GM23338 (cell line): Measurements from ENCODE around the gene BICDL1. TPM values are rescaled to one million over a fixed set of nuclear protein-coding genes. Genes with fewer than 3 reads are reported as not detected.

Source experiments
- ATAC-seq: fragments of 200-7000 bp; cut with Tn5 transposase; 3 replicates; pipeline ENCODE4 v1.9.1; 2020
- DNase-seq: peaks from one replicate; pipeline ENCODE4 v3.0.0-alpha.2; 2015; ENCODE audit warnings: low spot score
- H2AFZ ChIP-seq: fragments of 200-600 bp; sonication (generic); 2 replicates; pipeline ENCODE4 v1.8.0; 2016; ENCODE audit warnings: antibody characterized with exemption, mild to moderate bottlenecking, moderate library complexity
- H3F3A ChIP-seq: fragments of 200-600 bp; sonication (generic); replicated peaks from 2 replicates; pipeline ENCODE4 v1.8.0; 2017; ENCODE audit warnings: antibody characterized with exemption, mixed run types, low read depth
- H3K27ac ChIP-seq: fragments of 200-600 bp; sonication (generic); 2 replicates; pipeline ENCODE4 v1.6.1; 2016; ENCODE audit warnings: low read depth
- H3K27me3 ChIP-seq: fragments of 200-600 bp; sonication (generic); 2 replicates; pipeline ENCODE4 v1.8.0; 2016; ENCODE audit warnings: mild to moderate bottlenecking, mixed run types, moderate library complexity; ENCODE audit not compliant: insufficient read depth
- H3K36me3 ChIP-seq: fragments of 200-600 bp; sonication (generic); 2 replicates; pipeline ENCODE4 v1.8.0; 2016; ENCODE audit warnings: mild to moderate bottlenecking; ENCODE audit not compliant: insufficient read depth
- H3K4me1 ChIP-seq: fragments of 200-600 bp; sonication (generic); 2 replicates; pipeline ENCODE4 v1.8.0; 2016; ENCODE audit warnings: mild to moderate bottlenecking, moderate library complexity; ENCODE audit not compliant: insufficient read depth
- H3K4me2 ChIP-seq: fragments of 200-600 bp; sonication (generic); 2 replicates; pipeline ENCODE4 v1.7.1; 2017; ENCODE audit warnings: mixed run types
- H3K4me3 ChIP-seq: fragments of 200-600 bp; sonication (generic); 2 replicates; pipeline ENCODE4 v1.6.1; 2016; ENCODE audit warnings: mixed run types
- H3K79me2 ChIP-seq: fragments of 200-600 bp; sonication (generic); replicated peaks from 2 replicates; pipeline ENCODE4 v1.8.0; 2017; ENCODE audit warnings: mild to moderate bottlenecking; ENCODE audit not compliant: insufficient read depth
- H3K9me2 ChIP-seq: fragments of 200-600 bp; sonication (generic); 2 replicates; pipeline ENCODE4 v1.8.0; 2017; ENCODE audit not compliant: insufficient read depth
- H4K20me1 ChIP-seq: fragments of 200-600 bp; sonication (generic); replicated peaks from 2 replicates; pipeline ENCODE4 v1.8.0; 2017; ENCODE audit warnings: mild to moderate bottlenecking; ENCODE audit not compliant: insufficient read depth
- H3K27ac Mint-ChIP-seq: 2 replicates; pipeline ENCODE4 v1.8.0; 2020; ENCODE audit warnings: inconsistent platforms, mild to moderate bottlenecking, moderate library complexity, mixed read lengths
- H3K27me3 Mint-ChIP-seq: 3 replicates; pipeline ENCODE4 v1.8.0; 2022; ENCODE audit warnings: low read depth, mild to moderate bottlenecking, moderate library complexity, mixed read lengths, inconsistent platforms; ENCODE audit not compliant: insufficient read depth, poor library complexity
- H3K36me3 Mint-ChIP-seq: 3 replicates; pipeline ENCODE4 v1.8.0; 2021; ENCODE audit warnings: low read depth, mild to moderate bottlenecking, inconsistent platforms, moderate library complexity, mixed read lengths
- H3K4me1 Mint-ChIP-seq: 3 replicates; pipeline ENCODE4 v1.8.0; 2020; ENCODE audit warnings: mild to moderate bottlenecking, inconsistent platforms, mixed read lengths
- H3K4me3 Mint-ChIP-seq: 3 replicates; pipeline ENCODE4 v1.8.0; 2021; ENCODE audit warnings: moderate library complexity, mild to moderate bottlenecking, inconsistent platforms, mixed read lengths
- H3K9me3 Mint-ChIP-seq: 3 replicates; pipeline ENCODE4 v1.8.0; 2020; ENCODE audit warnings: moderate library complexity, mild to moderate bottlenecking, inconsistent platforms, mixed read lengths
- CREB1 ChIP-seq: fragments of 250-450 bp; sonication (Bioruptor Pico); IDR thresholded peaks from 2 replicates; pipeline ENCODE4 v1.5.0; 2020; ENCODE audit warnings: low read depth, mild to moderate bottlenecking, moderate library complexity
- EZH2 ChIP-seq: fragments of 200-600 bp; sonication (generic); IDR thresholded peaks from one replicate; pipeline ENCODE4 v1.8.0; 2017; ENCODE audit warnings: antibody characterized with exemption, mild to moderate bottlenecking, low read depth; ENCODE audit not compliant: unreplicated experiment
- EZH2phosphoT487 ChIP-seq: fragments of 200-600 bp; sonication (generic); IDR thresholded peaks from one replicate; pipeline ENCODE4 v1.8.1; 2018; ENCODE audit warnings: antibody characterized with exemption; ENCODE audit not compliant: unreplicated experiment
- JUNB ChIP-seq: IDR thresholded peaks from one replicate; pipeline ENCODE4 v1.6.1; 2016; ENCODE audit warnings: antibody characterized with exemption; ENCODE audit not compliant: unreplicated experiment
- NANOG ChIP-seq: IDR thresholded peaks from 2 replicates; pipeline ENCODE4 v1.6.1; 2016; ENCODE audit warnings: antibody characterized with exemption, borderline replicate concordance
- POLR2AphosphoS5 ChIP-seq: IDR thresholded peaks from 2 replicates; pipeline ENCODE4 v1.6.1; 2016; ENCODE audit warnings: antibody characterized with exemption, low read depth
- STAT1 ChIP-seq: IDR thresholded peaks from one replicate; pipeline ENCODE4 v1.6.1; 2016; ENCODE audit warnings: antibody characterized with exemption; ENCODE audit not compliant: unreplicated experiment
- ZNF114 ChIP-seq: fragments of 250-450 bp; sonication (Bioruptor Pico); IDR thresholded peaks from 2 replicates; pipeline ENCODE4 v1.5.0; 2020; ENCODE audit warnings: mild to moderate bottlenecking, moderate library complexity
- ZNF331 ChIP-seq: fragments of 250-450 bp; sonication (Bioruptor Pico); IDR thresholded peaks from 2 replicates; pipeline ENCODE4 v1.5.0; 2020; ENCODE audit warnings: low read depth, mild to moderate bottlenecking, moderate library complexity
- polyA plus RNA-seq: library from polyadenylated mRNA; unstranded; fragments of >200 nt; fragmentation: Nextera tagmentation; extraction: Ambion mirVana; gene quantifications from 2 replicates; pipeline ENCODE4 v1.2.1, GENCODE V29; 2016
- total RNA-seq: library from RNA; depleted of rRNA; stranded (reverse); fragments of >200 nt; shearing (Covaris generic); gene quantifications from 2 replicates; pipeline ENCODE4 v1.2.3, GENCODE V29; 2014
- TF ChIP-seq, protein P1 (sequence below): IDR thresholded peaks from 2 replicates; pipeline ENCODE4 v1.6.1; 2016; ENCODE audit warnings: antibody characterized with exemption
- TF ChIP-seq, protein P2 (sequence below): IDR thresholded peaks from one replicate; pipeline ENCODE4 v1.6.1; 2018; ENCODE audit warnings: antibody characterized with exemption; ENCODE audit not compliant: unreplicated experiment
- TF ChIP-seq, protein P3 (sequence below), 2 experiments: fragments of 200-600 bp in 1 of 2; sonication (generic) in 1 of 2; conservative IDR thresholded peaks; 2 replicates each; pipeline versions ENCODE4 v1.5.1 to v1.6.1; 2016 to 2017; ENCODE audit warnings: antibody characterized with exemption in 2 of 2, low read depth in 2 of 2, mild to moderate bottlenecking in 2 of 2, moderate library complexity in 1 of 2
- TF ChIP-seq, protein P4 (sequence below): fragments of 250-450 bp; sonication (Bioruptor Pico); IDR thresholded peaks from 2 replicates; pipeline ENCODE4 v1.5.0; 2020; ENCODE audit warnings: mild to moderate bottlenecking, moderate library complexity

BICDL1 gene
- total and polyA plus RNA-seq, 2 experiments from 2014 or later, result 14.0 to 25.7 TPM

DNA sequence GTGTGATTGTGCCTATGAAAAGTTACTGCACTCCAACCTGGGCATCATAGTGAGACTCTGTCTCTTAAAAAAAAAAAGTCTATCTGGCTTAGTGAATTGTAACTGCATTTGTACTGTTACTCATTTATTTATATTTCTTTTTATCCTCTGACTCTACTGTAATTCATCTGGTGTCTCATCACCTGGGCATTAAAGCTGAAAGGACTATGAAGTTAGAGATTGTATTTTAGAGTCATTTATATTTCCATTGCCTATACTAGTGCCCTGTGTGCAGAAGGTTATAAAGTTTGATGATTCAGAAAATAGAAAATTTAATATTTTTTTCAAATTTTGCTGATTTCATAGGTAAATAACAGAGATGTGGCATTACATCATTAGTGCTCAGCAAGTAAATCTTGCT, 30.2 kb downstream of the BICDL1 start:
- DNase-seq (no peak), ATAC-seq (no peak)
- Histone ChIP-seq H3K79me2 (no peaks in the 10 kb centered on the region), H3K4me3 (no peak overlapping the region), H3K4me1 (no peaks in the 10 kb centered on the region), H3F3A (no peaks in the 10 kb centered on the region), H2AFZ (no peak overlapping the region), H3K9me2 (no peaks in the 10 kb centered on the region), H3K36me3 (no peaks in the 10 kb centered on the region), H4K20me1 (0 out of 2 replicates have a peak, but pooled peaks cover 4% of the 10 kb centered on the region), H3K27ac (no peak overlapping the region), H3K27me3 (no peaks in the 10 kb centered on the region), H3K4me2 (no peak overlapping the region)
- no peak for TF ChIP-seq POLR2AphosphoS5
- TF ChIP-seq, protein P1, sequence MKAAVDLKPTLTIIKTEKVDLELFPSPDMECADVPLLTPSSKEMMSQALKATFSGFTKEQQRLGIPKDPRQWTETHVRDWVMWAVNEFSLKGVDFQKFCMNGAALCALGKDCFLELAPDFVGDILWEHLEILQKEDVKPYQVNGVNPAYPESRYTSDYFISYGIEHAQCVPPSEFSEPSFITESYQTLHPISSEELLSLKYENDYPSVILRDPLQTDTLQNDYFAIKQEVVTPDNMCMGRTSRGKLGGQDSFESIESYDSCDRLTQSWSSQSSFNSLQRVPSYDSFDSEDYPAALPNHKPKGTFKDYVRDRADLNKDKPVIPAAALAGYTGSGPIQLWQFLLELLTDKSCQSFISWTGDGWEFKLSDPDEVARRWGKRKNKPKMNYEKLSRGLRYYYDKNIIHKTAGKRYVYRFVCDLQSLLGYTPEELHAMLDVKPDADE, result no peak
- TF ChIP-seq EZH2phosphoT487, result no peak
- TF ChIP-seq, protein P2, sequence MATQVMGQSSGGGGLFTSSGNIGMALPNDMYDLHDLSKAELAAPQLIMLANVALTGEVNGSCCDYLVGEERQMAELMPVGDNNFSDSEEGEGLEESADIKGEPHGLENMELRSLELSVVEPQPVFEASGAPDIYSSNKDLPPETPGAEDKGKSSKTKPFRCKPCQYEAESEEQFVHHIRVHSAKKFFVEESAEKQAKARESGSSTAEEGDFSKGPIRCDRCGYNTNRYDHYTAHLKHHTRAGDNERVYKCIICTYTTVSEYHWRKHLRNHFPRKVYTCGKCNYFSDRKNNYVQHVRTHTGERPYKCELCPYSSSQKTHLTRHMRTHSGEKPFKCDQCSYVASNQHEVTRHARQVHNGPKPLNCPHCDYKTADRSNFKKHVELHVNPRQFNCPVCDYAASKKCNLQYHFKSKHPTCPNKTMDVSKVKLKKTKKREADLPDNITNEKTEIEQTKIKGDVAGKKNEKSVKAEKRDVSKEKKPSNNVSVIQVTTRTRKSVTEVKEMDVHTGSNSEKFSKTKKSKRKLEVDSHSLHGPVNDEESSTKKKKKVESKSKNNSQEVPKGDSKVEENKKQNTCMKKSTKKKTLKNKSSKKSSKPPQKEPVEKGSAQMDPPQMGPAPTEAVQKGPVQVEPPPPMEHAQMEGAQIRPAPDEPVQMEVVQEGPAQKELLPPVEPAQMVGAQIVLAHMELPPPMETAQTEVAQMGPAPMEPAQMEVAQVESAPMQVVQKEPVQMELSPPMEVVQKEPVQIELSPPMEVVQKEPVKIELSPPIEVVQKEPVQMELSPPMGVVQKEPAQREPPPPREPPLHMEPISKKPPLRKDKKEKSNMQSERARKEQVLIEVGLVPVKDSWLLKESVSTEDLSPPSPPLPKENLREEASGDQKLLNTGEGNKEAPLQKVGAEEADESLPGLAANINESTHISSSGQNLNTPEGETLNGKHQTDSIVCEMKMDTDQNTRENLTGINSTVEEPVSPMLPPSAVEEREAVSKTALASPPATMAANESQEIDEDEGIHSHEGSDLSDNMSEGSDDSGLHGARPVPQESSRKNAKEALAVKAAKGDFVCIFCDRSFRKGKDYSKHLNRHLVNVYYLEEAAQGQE, result no peak
- TF ChIP-seq STAT1, result no peak
- no peak for TF ChIP-seq EZH2
- TF ChIP-seq, protein P3, sequence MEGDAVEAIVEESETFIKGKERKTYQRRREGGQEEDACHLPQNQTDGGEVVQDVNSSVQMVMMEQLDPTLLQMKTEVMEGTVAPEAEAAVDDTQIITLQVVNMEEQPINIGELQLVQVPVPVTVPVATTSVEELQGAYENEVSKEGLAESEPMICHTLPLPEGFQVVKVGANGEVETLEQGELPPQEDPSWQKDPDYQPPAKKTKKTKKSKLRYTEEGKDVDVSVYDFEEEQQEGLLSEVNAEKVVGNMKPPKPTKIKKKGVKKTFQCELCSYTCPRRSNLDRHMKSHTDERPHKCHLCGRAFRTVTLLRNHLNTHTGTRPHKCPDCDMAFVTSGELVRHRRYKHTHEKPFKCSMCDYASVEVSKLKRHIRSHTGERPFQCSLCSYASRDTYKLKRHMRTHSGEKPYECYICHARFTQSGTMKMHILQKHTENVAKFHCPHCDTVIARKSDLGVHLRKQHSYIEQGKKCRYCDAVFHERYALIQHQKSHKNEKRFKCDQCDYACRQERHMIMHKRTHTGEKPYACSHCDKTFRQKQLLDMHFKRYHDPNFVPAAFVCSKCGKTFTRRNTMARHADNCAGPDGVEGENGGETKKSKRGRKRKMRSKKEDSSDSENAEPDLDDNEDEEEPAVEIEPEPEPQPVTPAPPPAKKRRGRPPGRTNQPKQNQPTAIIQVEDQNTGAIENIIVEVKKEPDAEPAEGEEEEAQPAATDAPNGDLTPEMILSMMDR (conservative IDR thresholded peaks at IDR 0.05; ENCODE audit: low read depth in 2 of 2), result no peak
- TF ChIP-seq NANOG, result no peak
- no peak for TF ChIP-seq CREB1 (CRISPR knock-in tag)
- no peak for TF ChIP-seq ZNF114
- TF ChIP-seq JUNB, result no peak
- no peak for TF ChIP-seq ZNF331 (CRISPR knock-in tag)
- TF ChIP-seq, protein P4, sequence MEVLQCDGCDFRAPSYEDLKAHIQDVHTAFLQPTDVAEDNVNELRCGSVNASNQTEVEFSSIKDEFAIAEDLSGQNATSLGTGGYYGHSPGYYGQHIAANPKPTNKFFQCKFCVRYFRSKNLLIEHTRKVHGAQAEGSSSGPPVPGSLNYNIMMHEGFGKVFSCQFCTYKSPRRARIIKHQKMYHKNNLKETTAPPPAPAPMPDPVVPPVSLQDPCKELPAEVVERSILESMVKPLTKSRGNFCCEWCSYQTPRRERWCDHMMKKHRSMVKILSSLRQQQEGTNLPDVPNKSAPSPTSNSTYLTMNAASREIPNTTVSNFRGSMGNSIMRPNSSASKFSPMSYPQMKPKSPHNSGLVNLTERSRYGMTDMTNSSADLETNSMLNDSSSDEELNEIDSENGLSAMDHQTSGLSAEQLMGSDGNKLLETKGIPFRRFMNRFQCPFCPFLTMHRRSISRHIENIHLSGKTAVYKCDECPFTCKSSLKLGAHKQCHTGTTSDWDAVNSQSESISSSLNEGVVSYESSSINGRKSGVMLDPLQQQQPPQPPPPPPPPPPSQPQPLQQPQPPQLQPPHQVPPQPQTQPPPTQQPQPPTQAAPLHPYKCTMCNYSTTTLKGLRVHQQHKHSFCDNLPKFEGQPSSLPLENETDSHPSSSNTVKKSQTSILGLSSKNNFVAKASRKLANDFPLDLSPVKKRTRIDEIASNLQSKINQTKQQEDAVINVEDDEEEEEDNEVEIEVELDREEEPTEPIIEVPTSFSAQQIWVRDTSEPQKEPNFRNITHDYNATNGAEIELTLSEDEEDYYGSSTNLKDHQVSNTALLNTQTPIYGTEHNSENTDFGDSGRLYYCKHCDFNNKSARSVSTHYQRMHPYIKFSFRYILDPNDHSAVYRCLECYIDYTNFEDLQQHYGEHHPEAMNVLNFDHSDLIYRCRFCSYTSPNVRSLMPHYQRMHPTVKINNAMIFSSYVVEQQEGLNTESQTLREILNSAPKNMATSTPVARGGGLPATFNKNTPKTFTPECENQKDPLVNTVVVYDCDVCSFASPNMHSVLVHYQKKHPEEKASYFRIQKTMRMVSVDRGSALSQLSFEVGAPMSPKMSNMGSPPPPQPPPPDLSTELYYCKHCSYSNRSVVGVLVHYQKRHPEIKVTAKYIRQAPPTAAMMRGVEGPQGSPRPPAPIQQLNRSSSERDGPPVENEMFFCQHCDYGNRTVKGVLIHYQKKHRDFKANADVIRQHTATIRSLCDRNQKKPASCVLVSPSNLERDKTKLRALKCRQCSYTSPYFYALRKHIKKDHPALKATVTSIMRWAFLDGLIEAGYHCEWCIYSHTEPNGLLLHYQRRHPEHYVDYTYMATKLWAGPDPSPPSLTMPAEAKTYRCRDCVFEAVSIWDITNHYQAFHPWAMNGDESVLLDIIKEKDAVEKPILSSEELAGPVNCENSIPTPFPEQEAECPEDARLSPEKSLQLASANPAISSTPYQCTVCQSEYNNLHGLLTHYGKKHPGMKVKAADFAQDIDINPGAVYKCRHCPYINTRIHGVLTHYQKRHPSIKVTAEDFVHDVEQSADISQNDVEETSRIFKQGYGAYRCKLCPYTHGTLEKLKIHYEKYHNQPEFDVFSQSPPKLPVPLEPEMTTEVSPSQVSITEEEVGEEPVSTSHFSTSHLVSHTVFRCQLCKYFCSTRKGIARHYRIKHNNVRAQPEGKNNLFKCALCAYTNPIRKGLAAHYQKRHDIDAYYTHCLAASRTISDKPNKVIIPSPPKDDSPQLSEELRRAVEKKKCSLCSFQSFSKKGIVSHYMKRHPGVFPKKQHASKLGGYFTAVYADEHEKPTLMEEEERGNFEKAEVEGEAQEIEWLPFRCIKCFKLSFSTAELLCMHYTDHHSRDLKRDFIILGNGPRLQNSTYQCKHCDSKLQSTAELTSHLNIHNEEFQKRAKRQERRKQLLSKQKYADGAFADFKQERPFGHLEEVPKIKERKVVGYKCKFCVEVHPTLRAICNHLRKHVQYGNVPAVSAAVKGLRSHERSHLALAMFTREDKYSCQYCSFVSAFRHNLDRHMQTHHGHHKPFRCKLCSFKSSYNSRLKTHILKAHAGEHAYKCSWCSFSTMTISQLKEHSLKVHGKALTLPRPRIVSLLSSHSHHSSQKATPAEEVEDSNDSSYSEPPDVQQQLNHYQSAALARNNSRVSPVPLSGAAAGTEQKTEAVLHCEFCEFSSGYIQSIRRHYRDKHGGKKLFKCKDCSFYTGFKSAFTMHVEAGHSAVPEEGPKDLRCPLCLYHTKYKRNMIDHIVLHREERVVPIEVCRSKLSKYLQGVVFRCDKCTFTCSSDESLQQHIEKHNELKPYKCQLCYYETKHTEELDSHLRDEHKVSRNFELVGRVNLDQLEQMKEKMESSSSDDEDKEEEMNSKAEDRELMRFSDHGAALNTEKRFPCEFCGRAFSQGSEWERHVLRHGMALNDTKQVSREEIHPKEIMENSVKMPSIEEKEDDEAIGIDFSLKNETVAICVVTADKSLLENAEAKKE (CRISPR knock-in tag), result no peak
- Mint-ChIP-seq H3K27ac (no peak overlapping the region), H3K9me3 (no peaks in the 10 kb centered on the region; the same call in 2 of the 3 replicates), H3K36me3 (peaks cover 12% of the 10 kb centered on the region; the same call in 2 of the 3 replicates), H3K4me1 (peaks cover 5% of the 10 kb centered on the region), H3K4me3 (no peak overlapping the region), H3K27me3 (no peaks in the 10 kb centered on the region)
